ENCODE measurements around the gene ABCA5.

- TF ChIP-seq, protein P1, sequence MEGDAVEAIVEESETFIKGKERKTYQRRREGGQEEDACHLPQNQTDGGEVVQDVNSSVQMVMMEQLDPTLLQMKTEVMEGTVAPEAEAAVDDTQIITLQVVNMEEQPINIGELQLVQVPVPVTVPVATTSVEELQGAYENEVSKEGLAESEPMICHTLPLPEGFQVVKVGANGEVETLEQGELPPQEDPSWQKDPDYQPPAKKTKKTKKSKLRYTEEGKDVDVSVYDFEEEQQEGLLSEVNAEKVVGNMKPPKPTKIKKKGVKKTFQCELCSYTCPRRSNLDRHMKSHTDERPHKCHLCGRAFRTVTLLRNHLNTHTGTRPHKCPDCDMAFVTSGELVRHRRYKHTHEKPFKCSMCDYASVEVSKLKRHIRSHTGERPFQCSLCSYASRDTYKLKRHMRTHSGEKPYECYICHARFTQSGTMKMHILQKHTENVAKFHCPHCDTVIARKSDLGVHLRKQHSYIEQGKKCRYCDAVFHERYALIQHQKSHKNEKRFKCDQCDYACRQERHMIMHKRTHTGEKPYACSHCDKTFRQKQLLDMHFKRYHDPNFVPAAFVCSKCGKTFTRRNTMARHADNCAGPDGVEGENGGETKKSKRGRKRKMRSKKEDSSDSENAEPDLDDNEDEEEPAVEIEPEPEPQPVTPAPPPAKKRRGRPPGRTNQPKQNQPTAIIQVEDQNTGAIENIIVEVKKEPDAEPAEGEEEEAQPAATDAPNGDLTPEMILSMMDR (IDR thresholded peaks at IDR 0.05), result peak in 1 of 3 donors; percentile 36
- no peak for TF ChIP-seq POLR2A (IDR thresholded peaks at IDR 0.05)
Observed at GRCh38 chr17:69235338-69236058, 91.4 kb downstream of the ABCA5 start.
